CD14-positive monocyte (primary cell): ENCODE results near the gene GALNT10. TPM values are rescaled to one million over a fixed set of nuclear protein-coding genes. Genes with fewer than 3 reads are reported as not detected.

ENCODE experiments used
- DNase-seq, 3 donors: peaks; one replicate each; pipeline ENCODE4 v3.0.0-alpha.2; 2011 to 2022
- H2AFZ ChIP-seq: 2 replicates; pipeline ENCODE4 v1.6.0; 2012; ENCODE audit warnings: mild to moderate bottlenecking, low read depth, low read length, inconsistent platforms; ENCODE audit not compliant: insufficient read depth, poor library complexity, severe bottlenecking
- H3K27ac ChIP-seq, 2 donors: 1 replicate in 1 of 2; 2 replicates in 1 of 2; pipeline ENCODE4 v1.5.1; 2012 to 2013; ENCODE audit warnings: low read length in 2 of 2, control low read depth in 1 of 2, inconsistent platforms in 1 of 2, low read depth in 1 of 2, mild to moderate bottlenecking in 1 of 2
- H3K27me3 ChIP-seq, 2 donors: one replicate each; pipeline versions ENCODE4 v1.6.0 to v1.6.1; 2011 to 2013; ENCODE audit warnings: low read length in 2 of 2; ENCODE audit not compliant: control insufficient read depth in 2 of 2, insufficient read depth in 2 of 2
- H3K36me3 ChIP-seq, 2 donors: replicated peaks in 1 of 2; 1 replicate in 1 of 2; 2 replicates in 1 of 2; pipeline versions ENCODE4 v1.5.1 to v1.6.1; 2012 to 2013; ENCODE audit warnings: low read length in 2 of 2, control low read depth in 1 of 2, inconsistent platforms in 1 of 2, mild to moderate bottlenecking in 1 of 2; ENCODE audit not compliant: insufficient read depth in 2 of 2, control insufficient read depth in 1 of 2
- H3K4me1 ChIP-seq, 2 donors: 1 replicate in 1 of 2; 2 replicates in 1 of 2; pipeline versions ENCODE4 v1.5.1 to v1.6.1; 2012 to 2013; ENCODE audit warnings: low read length in 2 of 2, control low read depth in 1 of 2, inconsistent platforms in 1 of 2, mild to moderate bottlenecking in 1 of 2, moderate library complexity in 1 of 2; ENCODE audit not compliant: insufficient read depth in 2 of 2, control insufficient read depth in 1 of 2
- H3K4me2 ChIP-seq: replicated peaks from 2 replicates; pipeline ENCODE3; 2012; ENCODE audit warnings: low read length, moderate library complexity, mild to moderate bottlenecking; ENCODE audit not compliant: poor library complexity, severe bottlenecking; ENCODE audit errors: extremely low read depth
- H3K4me3 ChIP-seq, 3 experiments: fragments of 200-600 bp in 1 of 3; sonication (generic) in 1 of 3; replicated peaks in 1 of 3; 1 replicate in 2 of 3; 2 replicates in 1 of 3; pipeline ENCODE4 v1.5.1; 2011 to 2013; ENCODE audit warnings: low read length in 3 of 3, mild to moderate bottlenecking in 3 of 3, control low read depth in 2 of 3, low read depth in 2 of 3, inconsistent platforms in 1 of 3, moderate library complexity in 1 of 3
- H3K79me2 ChIP-seq: 2 replicates; pipeline ENCODE4 v1.6.0; 2012; ENCODE audit warnings: mild to moderate bottlenecking, control low read depth, inconsistent platforms, low read length, moderate library complexity; ENCODE audit not compliant: insufficient read depth
- H3K9ac ChIP-seq: 2 replicates; pipeline ENCODE4 v1.6.0; 2017; ENCODE audit warnings: low read length, mild to moderate bottlenecking; ENCODE audit not compliant: insufficient read depth, poor library complexity, severe bottlenecking
- H3K9me3 ChIP-seq, 2 donors: replicated peaks in 1 of 2; 1 replicate in 1 of 2; 2 replicates in 1 of 2; pipeline versions ENCODE4 v1.5.1 to v1.6.1; 2012 to 2013; ENCODE audit warnings: low read length in 2 of 2, control low read depth in 1 of 2; ENCODE audit not compliant: control insufficient read depth in 1 of 2, insufficient read depth in 1 of 2
- H4K20me1 ChIP-seq: 2 replicates; pipeline ENCODE4 v1.6.0; 2012; ENCODE audit warnings: mild to moderate bottlenecking, low read length, control low read depth, moderate library complexity; ENCODE audit not compliant: insufficient read depth
- H3K27ac Mint-ChIP-seq, 7 donors: one replicate each; pipeline ENCODE4 v1.8.0; 2020; ENCODE audit warnings: mild to moderate bottlenecking in 7 of 7, mixed read lengths in 7 of 7, moderate library complexity in 6 of 7, inconsistent platforms in 2 of 7
- H3K27me3 Mint-ChIP-seq, 3 donors: one replicate each; pipeline ENCODE4 v1.8.0; 2021 to 2022; ENCODE audit warnings: low read depth in 3 of 3, mild to moderate bottlenecking in 3 of 3, mixed read lengths in 3 of 3, moderate library complexity in 3 of 3, inconsistent platforms in 1 of 3
- H3K36me3 Mint-ChIP-seq, 2 donors: one replicate each; pipeline ENCODE4 v1.8.0; 2020; ENCODE audit warnings: mixed read lengths in 2 of 2, inconsistent platforms in 1 of 2, mild to moderate bottlenecking in 1 of 2
- H3K4me1 Mint-ChIP-seq: one replicate; pipeline ENCODE4 v1.8.0; 2020; ENCODE audit warnings: mild to moderate bottlenecking, mixed read lengths
- H3K4me3 Mint-ChIP-seq, 2 donors: one replicate each; pipeline ENCODE4 v1.8.0; 2020; ENCODE audit warnings: mild to moderate bottlenecking in 2 of 2, mixed read lengths in 2 of 2, moderate library complexity in 1 of 2
- H3K9me3 Mint-ChIP-seq, 7 donors: one replicate each; pipeline ENCODE4 v1.8.0; 2020 to 2022; ENCODE audit warnings: mixed read lengths in 7 of 7, mild to moderate bottlenecking in 6 of 7, moderate library complexity in 6 of 7, inconsistent platforms in 2 of 7
- WGBS: methylation state at CpG from one replicate; pipeline ENCODE4 v1.1.5; 2013; ENCODE audit warnings: missing lambda C conversion rate; ENCODE audit not compliant: insufficient coverage; 5-methylcytosine and 5-hydroxymethylcytosine counted together
- intact Hi-C, 2 donors: fragments of 100-400 bp; cut with micrococcal nuclease; formaldehyde crosslinking; loops; one replicate each; pipeline versions ENCODE4 v1.15.0 to v1.15.1; 2023
- polyA plus RNA-seq, 3 donors: library from polyadenylated mRNA; depleted of rRNA in 1 of 3; unstranded in 2 of 3; stranded (reverse) in 1 of 3; fragments of 300-500 nt in 2 of 3; fragments of >200 nt in 1 of 3; fragmentation: Illumina TruSeq in 2 of 3; gene quantifications; 1 replicate in 2 of 3; 2 replicates in 1 of 3; pipeline ENCODE4 v1.2.3, GENCODE V29; 2012 to 2021
- TF ChIP-seq, protein P1 (sequence below): fragments of 200-600 bp; IDR thresholded peaks from one replicate; pipeline ENCODE4 v1.8.0; 2022; ENCODE audit warnings: antibody characterized with exemption, mild to moderate bottlenecking

GALNT10 gene
- polyA plus RNA-seq, 3 donors: 6.2 to 11.6 (median 7.3) TPM

- Mint-ChIP-seq H3K27ac (no peak overlapping the region), H3K4me3 (no peak overlapping the region)
These were observed 212.7 kb downstream of the GALNT10 start for GRCh38 chr5:154403234-154403633.

GRCh38 chr5:154403776-154404387, 213.3 kb downstream of the GALNT10 start:
- intact Hi-C loops: loop anchor here (5.0 to 10.0 kb wide), 2 partner anchors 332 to 429 kb away; no protein-coding TSS in a partner anchor
- WGBS: 88% methylated on average over 6 of the region's 8 CpGs

More at GRCh38 chr5:154403234-154403633, 212.7 kb downstream of the GALNT10 start:
- H3K27me3 ChIP-seq: peaks cover 0 to 2% of the 10 kb centered on the region in 2 donors
- H3K4me3 ChIP-seq: no peak overlapping the region
- TF ChIP-seq, protein P1, sequence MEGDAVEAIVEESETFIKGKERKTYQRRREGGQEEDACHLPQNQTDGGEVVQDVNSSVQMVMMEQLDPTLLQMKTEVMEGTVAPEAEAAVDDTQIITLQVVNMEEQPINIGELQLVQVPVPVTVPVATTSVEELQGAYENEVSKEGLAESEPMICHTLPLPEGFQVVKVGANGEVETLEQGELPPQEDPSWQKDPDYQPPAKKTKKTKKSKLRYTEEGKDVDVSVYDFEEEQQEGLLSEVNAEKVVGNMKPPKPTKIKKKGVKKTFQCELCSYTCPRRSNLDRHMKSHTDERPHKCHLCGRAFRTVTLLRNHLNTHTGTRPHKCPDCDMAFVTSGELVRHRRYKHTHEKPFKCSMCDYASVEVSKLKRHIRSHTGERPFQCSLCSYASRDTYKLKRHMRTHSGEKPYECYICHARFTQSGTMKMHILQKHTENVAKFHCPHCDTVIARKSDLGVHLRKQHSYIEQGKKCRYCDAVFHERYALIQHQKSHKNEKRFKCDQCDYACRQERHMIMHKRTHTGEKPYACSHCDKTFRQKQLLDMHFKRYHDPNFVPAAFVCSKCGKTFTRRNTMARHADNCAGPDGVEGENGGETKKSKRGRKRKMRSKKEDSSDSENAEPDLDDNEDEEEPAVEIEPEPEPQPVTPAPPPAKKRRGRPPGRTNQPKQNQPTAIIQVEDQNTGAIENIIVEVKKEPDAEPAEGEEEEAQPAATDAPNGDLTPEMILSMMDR: no peak
- Mint-ChIP-seq H3K27me3 (peaks cover 1 to 5% (median 5%) of the 10 kb centered on the region in 3 donors), H3K4me1 (peaks cover 8% of the 10 kb centered on the region), H3K36me3 (peaks cover 10 to 25% of the 10 kb centered on the region in 2 donors), H3K9me3 (no peaks in the 10 kb centered on the region)
- intact Hi-C loops: loop anchor here (5.0 to 10.0 kb wide), 2 partner anchors 331 to 428 kb away; no protein-coding TSS in a partner anchor
- no peaks in the 10 kb centered on the region for H4K20me1 ChIP-seq
- H3K4me2 ChIP-seq: no peak overlapping the region
- WGBS: 100% methylated on average over 3 of the region's 4 CpGs
- no peak overlapping the region for H3K9ac ChIP-seq
- DNase-seq: no peak
- H3K36me3 ChIP-seq: peaks cover 0 to 4% of the 10 kb centered on the region in 2 donors
- no peaks in the 10 kb centered on the region for H3K9me3 ChIP-seq
- no peak overlapping the region for H2AFZ ChIP-seq
- no peaks in the 10 kb centered on the region for H3K79me2 ChIP-seq
- peaks cover 8% of the 10 kb centered on the region in 2 donors for H3K4me1 ChIP-seq
- H3K27ac ChIP-seq: no peak overlapping the region

More at GRCh38 chr5:154403776-154404387, 213.3 kb downstream of the GALNT10 start:
- H2AFZ ChIP-seq: no peak overlapping the region
- no peak overlapping the region for H3K9ac ChIP-seq
- H3K9me3 ChIP-seq: no peaks in the 10 kb centered on the region
- Mint-ChIP-seq H3K9me3 (no peaks in the 10 kb centered on the region), H3K4me3 (no peak overlapping the region), H3K4me1 (peaks cover 8% of the 10 kb centered on the region), H3K27me3 (peaks cover 1 to 5% (median 5%) of the 10 kb centered on the region in 3 donors), H3K36me3 (peaks cover 10 to 24% of the 10 kb centered on the region in 2 donors), H3K27ac (peak overlapping the region in 1 of 7 donors; percentile 53)
- no peaks in the 10 kb centered on the region for H3K79me2 ChIP-seq
- no peak for DNase-seq
- no peak overlapping the region for H3K4me2 ChIP-seq
- H4K20me1 ChIP-seq: no peaks in the 10 kb centered on the region
- peaks cover 0 to 4% of the 10 kb centered on the region in 2 donors for H3K36me3 ChIP-seq
- peaks cover 8% of the 10 kb centered on the region in 2 donors for H3K4me1 ChIP-seq
- no peak overlapping the region for H3K27ac ChIP-seq
- H3K4me3 ChIP-seq: no peak overlapping the region
- H3K27me3 ChIP-seq: peaks cover 0 to 2% of the 10 kb centered on the region in 2 donors
- TF ChIP-seq, protein P1: no peak
